GM23248 (cell line): Measurements from ENCODE around the gene IER3.

ENCODE experiments used
- EZH2 ChIP-seq: fragments of 200-600 bp; sonication (generic); IDR thresholded peaks from 2 replicates; pipeline ENCODE4 v1.6.1; 2018; ENCODE audit warnings: antibody characterized with exemption, mild to moderate bottlenecking; ENCODE audit not compliant: insufficient read depth, poor library complexity, severe bottlenecking
- EZH2phosphoT487 ChIP-seq: fragments of 200-600 bp; sonication (generic); IDR thresholded peaks from 2 replicates; pipeline ENCODE4 v1.6.1; 2018; ENCODE audit warnings: antibody characterized with exemption, moderate library complexity, mild to moderate bottlenecking, low read depth; ENCODE audit not compliant: insufficient read depth

- TF ChIP-seq EZH2phosphoT487 (no peak), EZH2 (no peak)
These were observed 27.1 kb downstream of the IER3 start, which contains the start of gene MDC1 for GRCh38 chr6:30717129-30717844.
